ENCODE data around the gene DIPK1C. TPM values are rescaled to one million over a fixed set of nuclear protein-coding genes. Genes with fewer than 3 reads are reported as not detected.

The DIPK1C gene
- polyA plus RNA-seq, 1 donor (not counting 4 experiments of a cell fraction or from before 2014, with no cell fraction given), result not detected

DNA sequence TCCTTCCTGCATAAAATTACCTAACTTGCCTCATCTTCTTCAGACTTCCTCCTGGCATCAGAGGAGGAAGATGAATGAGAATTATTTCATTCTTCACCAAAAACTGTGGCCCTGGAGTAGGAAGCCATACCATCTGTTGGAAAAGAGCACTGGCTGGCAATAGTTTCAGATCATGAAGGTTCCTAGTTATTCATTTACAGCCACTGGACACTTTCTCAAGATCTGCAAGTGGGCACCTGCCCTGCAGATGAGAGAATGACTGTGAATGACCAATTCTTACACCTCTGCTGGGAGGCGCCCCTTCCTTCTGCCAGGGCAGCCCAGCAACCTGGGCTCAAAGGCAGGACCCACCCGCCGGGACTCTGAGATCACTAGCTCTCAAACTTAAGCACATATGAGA, 13.0 kb downstream of the DIPK1C start:
- no peaks in the 10 kb centered on the region for H3K79me2 ChIP-seq (ENCODE audit: control insufficient read depth, insufficient read depth, low read length)
- no peaks in the 10 kb centered on the region for H4K20me1 ChIP-seq (ENCODE audit: control insufficient read depth, extremely low read depth, insufficient read depth, low read length)
- H3K9me3 ChIP-seq (ENCODE audit: control insufficient read depth, low read depth, low read length), result no peaks in the 10 kb centered on the region
- H3K4me2 ChIP-seq (ENCODE audit: control insufficient read depth, extremely low read depth, insufficient read depth, low read depth, low read length), result no peak overlapping the region
- FAIRE-seq (no peak), DNase-seq (ENCODE audit: low read depth, low spot score) (no peak)
- dilution Hi-C loops (cut with MboI; ENCODE audit: extremely low pct_ligation_motif_present, low sequenced_read_pairs), result no loop called here
- no peaks in the 10 kb centered on the region for H3K9me1 ChIP-seq (ENCODE audit: control insufficient read depth, extremely low read depth, insufficient read depth, low read length)
- peaks cover 2% of the 10 kb centered on the region for H3K27me3 ChIP-seq (ENCODE audit: control insufficient read depth, extremely low read depth, insufficient read depth, low read length)
- H3K4me1 ChIP-seq (ENCODE audit: control insufficient read depth, extremely low read depth, insufficient read depth, low read length), result no peaks in the 10 kb centered on the region
- no peak overlapping the region for H3K4me3 ChIP-seq (ENCODE audit: control insufficient read depth in 2 of 3, extremely low read depth in 1 of 3, insufficient read depth in 2 of 3, low read depth in 1 of 3, low read length in 3 of 3)
- H3K9ac ChIP-seq (ENCODE audit: control insufficient read depth, extremely low read depth, insufficient read depth, low read length), result no peak overlapping the region
- H3K27ac ChIP-seq (ENCODE audit: control insufficient read depth, insufficient read depth, low read length), result no peak overlapping the region
- H2AFZ ChIP-seq (ENCODE audit: control insufficient read depth, low read length), result no peak overlapping the region
- H3K36me3 ChIP-seq (ENCODE audit: control insufficient read depth in 2 of 2, extremely low read depth in 1 of 2, insufficient read depth in 2 of 2, low read length in 2 of 2), result no peaks in the 10 kb centered on the region
- TF ChIP-seq, protein P1, sequence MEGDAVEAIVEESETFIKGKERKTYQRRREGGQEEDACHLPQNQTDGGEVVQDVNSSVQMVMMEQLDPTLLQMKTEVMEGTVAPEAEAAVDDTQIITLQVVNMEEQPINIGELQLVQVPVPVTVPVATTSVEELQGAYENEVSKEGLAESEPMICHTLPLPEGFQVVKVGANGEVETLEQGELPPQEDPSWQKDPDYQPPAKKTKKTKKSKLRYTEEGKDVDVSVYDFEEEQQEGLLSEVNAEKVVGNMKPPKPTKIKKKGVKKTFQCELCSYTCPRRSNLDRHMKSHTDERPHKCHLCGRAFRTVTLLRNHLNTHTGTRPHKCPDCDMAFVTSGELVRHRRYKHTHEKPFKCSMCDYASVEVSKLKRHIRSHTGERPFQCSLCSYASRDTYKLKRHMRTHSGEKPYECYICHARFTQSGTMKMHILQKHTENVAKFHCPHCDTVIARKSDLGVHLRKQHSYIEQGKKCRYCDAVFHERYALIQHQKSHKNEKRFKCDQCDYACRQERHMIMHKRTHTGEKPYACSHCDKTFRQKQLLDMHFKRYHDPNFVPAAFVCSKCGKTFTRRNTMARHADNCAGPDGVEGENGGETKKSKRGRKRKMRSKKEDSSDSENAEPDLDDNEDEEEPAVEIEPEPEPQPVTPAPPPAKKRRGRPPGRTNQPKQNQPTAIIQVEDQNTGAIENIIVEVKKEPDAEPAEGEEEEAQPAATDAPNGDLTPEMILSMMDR (optimal IDR thresholded peaks at IDR 0.05 in 1 of 3, IDR thresholded peaks at IDR 0.05 in 1 of 3, conservative IDR thresholded peaks at IDR 0.05 in 1 of 3; ENCODE audit: extremely low read depth in 1 of 3, insufficient read depth in 2 of 3, low read length in 3 of 3), result no peak
- no peak for TF ChIP-seq EZH2 (IDR thresholded peaks at IDR 0.05; ENCODE audit: low read length)

DNA sequence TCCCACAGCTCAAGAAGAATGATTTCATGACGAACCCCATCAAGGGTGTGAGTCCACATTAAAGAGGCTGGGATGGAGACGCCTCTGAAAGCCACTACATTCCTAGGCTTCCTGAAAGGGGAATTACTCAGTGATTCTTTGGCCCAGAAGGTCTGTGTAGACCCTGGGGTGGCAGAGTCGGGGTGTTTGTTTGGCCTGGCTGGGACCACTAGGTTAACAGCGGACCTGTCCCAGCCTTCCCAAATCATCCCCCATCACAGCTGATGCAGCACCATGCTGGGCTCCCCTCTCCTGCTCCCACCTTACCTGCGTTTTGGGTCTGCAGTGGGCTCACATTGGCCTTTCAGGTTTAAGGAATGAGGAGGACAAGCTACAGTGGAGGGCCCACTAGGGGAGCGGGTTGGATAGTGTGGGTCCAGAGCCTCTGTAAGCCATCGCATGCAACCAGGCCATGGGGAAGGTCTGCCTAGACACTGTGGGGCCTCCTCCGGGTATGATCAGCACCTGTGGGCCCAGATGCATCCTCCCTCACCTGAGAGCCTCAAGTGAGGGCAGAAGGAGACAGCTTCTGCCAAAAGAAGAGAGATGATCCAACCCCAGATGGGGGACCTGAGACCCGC, 16.2 kb downstream of the DIPK1C start:
- dilution Hi-C loops (cut with MboI; ENCODE audit: extremely low pct_ligation_motif_present, low sequenced_read_pairs), result no loop called here
- no peaks in the 10 kb centered on the region for H3K79me2 ChIP-seq (ENCODE audit: control insufficient read depth, insufficient read depth, low read length)
- no peaks in the 10 kb centered on the region for H4K20me1 ChIP-seq (ENCODE audit: control insufficient read depth, extremely low read depth, insufficient read depth, low read length)
- H3K4me2 ChIP-seq (ENCODE audit: control insufficient read depth, extremely low read depth, insufficient read depth, low read depth, low read length), result no peak overlapping the region
- TF ChIP-seq EZH2 (IDR thresholded peaks at IDR 0.05; ENCODE audit: low read length), result no peak
- TF ChIP-seq, protein P1 (optimal IDR thresholded peaks at IDR 0.05 in 1 of 3, IDR thresholded peaks at IDR 0.05 in 1 of 3, conservative IDR thresholded peaks at IDR 0.05 in 1 of 3; ENCODE audit: extremely low read depth in 1 of 3, insufficient read depth in 2 of 3, low read length in 3 of 3), result no peak
- no peaks in the 10 kb centered on the region for H3K36me3 ChIP-seq (ENCODE audit: control insufficient read depth in 2 of 2, extremely low read depth in 1 of 2, insufficient read depth in 2 of 2, low read length in 2 of 2)
- H3K4me3 ChIP-seq (ENCODE audit: control insufficient read depth in 2 of 3, extremely low read depth in 1 of 3, insufficient read depth in 2 of 3, low read depth in 1 of 3, low read length in 3 of 3), result no peak overlapping the region
- no peak overlapping the region for H3K27ac ChIP-seq (ENCODE audit: control insufficient read depth, insufficient read depth, low read length)
- H2AFZ ChIP-seq (ENCODE audit: control insufficient read depth, low read length), result no peak overlapping the region
- no peaks in the 10 kb centered on the region for H3K4me1 ChIP-seq (ENCODE audit: control insufficient read depth, extremely low read depth, insufficient read depth, low read length)
- no peak for FAIRE-seq
- peaks cover 2% of the 10 kb centered on the region for H3K27me3 ChIP-seq (ENCODE audit: control insufficient read depth, extremely low read depth, insufficient read depth, low read length)
- no peaks in the 10 kb centered on the region for H3K9me3 ChIP-seq (ENCODE audit: control insufficient read depth, low read depth, low read length)
- no peaks in the 10 kb centered on the region for H3K9me1 ChIP-seq (ENCODE audit: control insufficient read depth, extremely low read depth, insufficient read depth, low read length)
- DNase-seq (ENCODE audit: low read depth, low spot score), result no peak
- H3K9ac ChIP-seq (ENCODE audit: control insufficient read depth, extremely low read depth, insufficient read depth, low read length), result no peak overlapping the region

Measured in keratinocyte (primary cell).